Transverse colon (tissue), 4 donors: ENCODE results near the gene ARHGAP42. TPM values are rescaled to one million over a fixed set of nuclear protein-coding genes. Genes with fewer than 3 reads are reported as not detected.

Source experiments
- DNase-seq: peaks from one replicate; pipeline ENCODE4 v3.0.0-alpha.2; 2019
- H3K27ac ChIP-seq, 4 donors: fragments of 200-600 bp; sonication (generic); 2 replicates each; pipeline ENCODE4 v1.5.1; 2016 to 2018; ENCODE audit warnings: inconsistent platforms in 4 of 4
- H3K27me3 ChIP-seq: fragments of 200-600 bp; sonication (generic); 2 replicates; pipeline ENCODE4 v1.5.1; 2017; ENCODE audit warnings: inconsistent platforms
- H3K36me3 ChIP-seq, 4 donors: fragments of 200-600 bp; sonication (generic); 2 replicates each; pipeline ENCODE4 v1.5.1; 2017 to 2019; ENCODE audit warnings: inconsistent platforms in 4 of 4
- H3K4me1 ChIP-seq, 4 donors: fragments of 200-600 bp; sonication (generic); 2 replicates each; pipeline ENCODE4 v1.5.1; 2017 to 2020; ENCODE audit warnings: inconsistent platforms in 4 of 4
- H3K4me3 ChIP-seq, 4 donors: fragments of 200-600 bp; sonication (generic); 1 replicate in 1 of 4; 2 replicates in 3 of 4; pipeline versions ENCODE4 v1.5.1 to v1.6.1; 2017 to 2019; ENCODE audit warnings: inconsistent platforms in 4 of 4
- H3K9me3 ChIP-seq, 2 donors: fragments of 200-600 bp; sonication (generic); 2 replicates each; pipeline ENCODE4 v1.5.1; 2017 to 2019; ENCODE audit warnings: inconsistent platforms in 2 of 2
- CTCF ChIP-seq, 5 experiments: fragments of 200-600 bp in 3 of 5; fragments of 450-650 bp in 2 of 5; sonication (generic) in 3 of 5; IDR thresholded peaks; 1 replicate in 2 of 5; 2 replicates in 3 of 5; pipeline ENCODE4 v1.5.1; 2016 to 2017; ENCODE audit warnings: antibody characterized with exemption in 5 of 5, inconsistent platforms in 3 of 5, mild to moderate bottlenecking in 2 of 5, moderate library complexity in 1 of 5
- EP300 ChIP-seq: sonication (generic); formaldehyde crosslinking; IDR thresholded peaks from one replicate; pipeline ENCODE4 v1.6.1; 2017; ENCODE audit warnings: antibody characterized with exemption, low read depth
- POLR2A ChIP-seq: fragments of 450-650 bp; IDR thresholded peaks from one replicate; pipeline ENCODE4 v1.6.1; 2016; ENCODE audit warnings: antibody characterized with exemption, mild to moderate bottlenecking, moderate library complexity
- POLR2AphosphoS5 ChIP-seq, 3 donors: sonication (generic); formaldehyde crosslinking; IDR thresholded peaks; one replicate each; pipeline ENCODE4 v1.6.1; 2016; ENCODE audit warnings: antibody characterized with exemption in 3 of 3
- WGBS, 2 donors: methylation state at CpG; one replicate each; pipeline ENCODE4 v1.1.5; 2018; ENCODE audit warnings: low coverage in 1 of 2; 5-methylcytosine and 5-hydroxymethylcytosine counted together
- in situ Hi-C, 4 donors: fragments of 200-750 bp; cut with MboI; loops; one replicate each; pipeline versions ENCODE4 v1.15.0 to v1.15.1; 2017; ENCODE audit warnings: low sequenced_read_pairs in 3 of 4, low pct_ligation_motif_present in 1 of 4, low pct_unique_long_range_greater_than_20kb in 1 of 4
- intact Hi-C: fragments of 100-400 bp; cut with DNase I; formaldehyde crosslinking; loops from one replicate; pipeline ENCODE4 v1.15.1; 2023; ENCODE audit warnings: low total_unique reads
- total RNA-seq, 4 donors: library from RNA; depleted of rRNA; stranded (reverse); fragments of >200 nt; gene quantifications; one replicate each; pipeline ENCODE4 v1.1.0, GENCODE V29; 2016

Gene ARHGAP42
- total RNA-seq, 4 donors from 2014 or later: 33.3 to 62.5 (median 40.9) TPM

GRCh38 chr11:100667449-100667848 is 19.6 kb upstream of the ARHGAP42 start:
- no peak for DNase-seq
- intact Hi-C loops: no loop called here
- no peaks in the 10 kb centered on the region for H3K4me1 ChIP-seq
- H3K9me3 ChIP-seq: no peaks in the 10 kb centered on the region
- in situ Hi-C loops: no loop called here
- no peaks in the 10 kb centered on the region for H3K36me3 ChIP-seq
- TF ChIP-seq POLR2AphosphoS5 (IDR thresholded peaks at IDR 0.05) (no peak), CTCF (IDR thresholded peaks at IDR 0.05) (no peak), EP300 (no peak), POLR2A (no peak)
- no peak overlapping the region for H3K27ac ChIP-seq
- 71 to 77% methylated on average over 6 of the region's 6 CpGs for WGBS, 2 donors
- no peaks in the 10 kb centered on the region for H3K27me3 ChIP-seq
- no peak overlapping the region for H3K4me3 ChIP-seq

DNA sequence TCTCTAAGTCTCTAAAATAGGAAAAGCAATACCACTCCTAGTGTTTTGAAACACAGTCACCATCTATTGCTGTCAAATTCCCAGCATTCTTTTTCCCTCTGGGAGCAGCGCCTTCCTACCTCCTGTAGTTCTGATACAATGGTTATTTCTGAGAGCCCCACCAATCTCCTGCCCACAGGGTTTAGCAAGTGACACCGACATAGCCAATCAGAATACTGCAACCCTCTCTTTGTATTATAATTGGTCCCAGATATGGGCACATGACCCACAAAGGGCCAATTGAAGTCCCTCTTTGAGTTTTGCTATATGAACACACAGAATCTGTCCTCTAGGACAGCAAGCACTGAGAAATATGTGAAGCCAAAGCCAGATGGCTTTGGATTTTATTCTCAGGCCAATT is 16.9 kb upstream of the ARHGAP42 start:
- in situ Hi-C loops (no loop called here), intact Hi-C loops (no loop called here)
- no peak for TF ChIP-seq EP300
- TF ChIP-seq POLR2A: no peak
- no peak for TF ChIP-seq POLR2AphosphoS5 (IDR thresholded peaks at IDR 0.05)
- TF ChIP-seq CTCF (IDR thresholded peaks at IDR 0.05): no peak
- Histone ChIP-seq H3K4me3 (no peak overlapping the region), H3K36me3 (no peaks in the 10 kb centered on the region), H3K9me3 (no peaks in the 10 kb centered on the region), H3K27me3 (no peaks in the 10 kb centered on the region), H3K4me1 (peaks cover 0 to 5% (median 0%) of the 10 kb centered on the region in 4 donors), H3K27ac (no peak overlapping the region)
- no peak for DNase-seq
- 75 to 92% methylated on average over 2 of the region's 2 CpGs for WGBS, 2 donors

DNA sequence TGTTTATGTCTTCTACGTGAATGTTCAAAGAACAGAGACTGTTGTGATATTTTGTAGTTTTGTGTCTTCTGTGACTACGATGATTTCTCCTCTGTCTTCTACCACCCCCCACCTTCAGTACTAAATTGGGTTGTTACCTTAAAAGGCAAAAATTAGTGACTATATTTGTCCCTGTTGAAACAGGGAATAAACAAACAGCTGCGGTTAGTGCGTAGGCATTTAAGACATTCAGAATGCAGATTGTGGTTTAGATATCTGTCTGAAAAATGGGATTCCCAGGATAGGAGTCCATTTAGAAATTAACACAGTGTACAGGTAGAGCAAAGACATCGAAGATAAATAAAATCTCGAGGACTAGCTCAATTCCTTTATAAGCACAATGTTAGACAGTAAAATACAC is 15.6 kb upstream of the ARHGAP42 start:
- TF ChIP-seq CTCF (IDR thresholded peaks at IDR 0.05): no peak
- Histone ChIP-seq H3K4me1 (peaks cover 0 to 5% (median 0%) of the 10 kb centered on the region in 4 donors), H3K4me3 (no peak overlapping the region), H3K27ac (no peak overlapping the region), H3K27me3 (no peaks in the 10 kb centered on the region), H3K36me3 (no peaks in the 10 kb centered on the region), H3K9me3 (no peaks in the 10 kb centered on the region)
- intact Hi-C loops: no loop called here
- DNase-seq: no peak
- 78 to 79% methylated on average over 6 of the region's 6 CpGs for WGBS, 2 donors
- in situ Hi-C loops: no loop called here

- TF ChIP-seq POLR2A (no peak), POLR2AphosphoS5 (IDR thresholded peaks at IDR 0.05) (no peak), EP300 (no peak), CTCF (IDR thresholded peaks at IDR 0.05) (no peak)
- 37 to 40% methylated on average over 3 of the region's 3 CpGs for WGBS, 2 donors
- DNase-seq: no peak
- H3K4me3 ChIP-seq: no peak overlapping the region
- intact Hi-C loops (no loop called here), in situ Hi-C loops (no loop called here)
- H3K36me3 ChIP-seq: no peaks in the 10 kb centered on the region
- no peak overlapping the region for H3K27ac ChIP-seq
- H3K9me3 ChIP-seq: no peaks in the 10 kb centered on the region
- H3K27me3 ChIP-seq: no peaks in the 10 kb centered on the region
- peaks cover 0 to 5% (median 0%) of the 10 kb centered on the region in 4 donors for H3K4me1 ChIP-seq
These were observed 14.5 kb upstream of the ARHGAP42 start for GRCh38 chr11:100672498-100673033.
